HL-60 (cell line): Measurements from ENCODE around the gene ZNF160.

Source experiments
- POLR2AphosphoS5 ChIP-seq: IDR thresholded peaks from 2 replicates; pipeline ENCODE4 v1.6.1; 2012; ENCODE audit warnings: low read depth
- TF ChIP-seq, protein P1 (sequence below): IDR thresholded peaks from one replicate; pipeline ENCODE4 v1.5.1; 2011; ENCODE audit warnings: low read length, control low read depth, inconsistent platforms; ENCODE audit not compliant: insufficient read depth

GRCh38 chr19:53131085-53131590, 27.9 kb upstream of the ZNF160 start:
- TF ChIP-seq, protein P1, sequence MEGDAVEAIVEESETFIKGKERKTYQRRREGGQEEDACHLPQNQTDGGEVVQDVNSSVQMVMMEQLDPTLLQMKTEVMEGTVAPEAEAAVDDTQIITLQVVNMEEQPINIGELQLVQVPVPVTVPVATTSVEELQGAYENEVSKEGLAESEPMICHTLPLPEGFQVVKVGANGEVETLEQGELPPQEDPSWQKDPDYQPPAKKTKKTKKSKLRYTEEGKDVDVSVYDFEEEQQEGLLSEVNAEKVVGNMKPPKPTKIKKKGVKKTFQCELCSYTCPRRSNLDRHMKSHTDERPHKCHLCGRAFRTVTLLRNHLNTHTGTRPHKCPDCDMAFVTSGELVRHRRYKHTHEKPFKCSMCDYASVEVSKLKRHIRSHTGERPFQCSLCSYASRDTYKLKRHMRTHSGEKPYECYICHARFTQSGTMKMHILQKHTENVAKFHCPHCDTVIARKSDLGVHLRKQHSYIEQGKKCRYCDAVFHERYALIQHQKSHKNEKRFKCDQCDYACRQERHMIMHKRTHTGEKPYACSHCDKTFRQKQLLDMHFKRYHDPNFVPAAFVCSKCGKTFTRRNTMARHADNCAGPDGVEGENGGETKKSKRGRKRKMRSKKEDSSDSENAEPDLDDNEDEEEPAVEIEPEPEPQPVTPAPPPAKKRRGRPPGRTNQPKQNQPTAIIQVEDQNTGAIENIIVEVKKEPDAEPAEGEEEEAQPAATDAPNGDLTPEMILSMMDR, result no peak
- TF ChIP-seq POLR2AphosphoS5, result no peak
